GM19455 (cell line): ENCODE data around the gene SLC35E3.
"Not testable (repeated sequence)": the region's sequence is repeated elsewhere in the genome, so short reads cannot be mapped to it uniquely, and the experiment has no call there.

Experiments
- ATAC-seq: cut with Tn5 transposase; IDR thresholded peaks from one replicate; pipeline ENCODE4 v1.9.1; 2021; ENCODE audit not compliant: unreplicated experiment

The SLC35E3 gene

DNA sequence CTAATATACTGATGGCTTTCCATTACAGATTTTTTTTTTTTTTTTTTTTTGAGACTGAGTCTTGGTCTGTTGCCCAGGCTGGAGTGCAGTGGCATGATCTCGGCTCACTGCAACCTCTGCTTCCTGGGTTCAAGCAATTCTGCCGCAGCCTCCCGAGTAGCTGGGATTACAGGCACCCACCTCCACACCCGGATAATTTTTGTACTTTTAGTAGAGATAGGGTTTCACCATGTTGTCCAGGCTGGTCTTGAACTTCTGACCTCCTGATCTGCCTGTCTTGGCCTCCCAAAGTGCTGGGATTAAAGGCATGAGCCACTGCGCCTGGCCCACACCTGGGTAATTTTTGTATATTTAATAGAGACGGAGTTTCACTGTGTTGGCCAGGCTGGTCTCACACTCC, 65.6 kb downstream of the SLC35E3 start:
- ATAC-seq, result not testable (repeated sequence)

DNA sequence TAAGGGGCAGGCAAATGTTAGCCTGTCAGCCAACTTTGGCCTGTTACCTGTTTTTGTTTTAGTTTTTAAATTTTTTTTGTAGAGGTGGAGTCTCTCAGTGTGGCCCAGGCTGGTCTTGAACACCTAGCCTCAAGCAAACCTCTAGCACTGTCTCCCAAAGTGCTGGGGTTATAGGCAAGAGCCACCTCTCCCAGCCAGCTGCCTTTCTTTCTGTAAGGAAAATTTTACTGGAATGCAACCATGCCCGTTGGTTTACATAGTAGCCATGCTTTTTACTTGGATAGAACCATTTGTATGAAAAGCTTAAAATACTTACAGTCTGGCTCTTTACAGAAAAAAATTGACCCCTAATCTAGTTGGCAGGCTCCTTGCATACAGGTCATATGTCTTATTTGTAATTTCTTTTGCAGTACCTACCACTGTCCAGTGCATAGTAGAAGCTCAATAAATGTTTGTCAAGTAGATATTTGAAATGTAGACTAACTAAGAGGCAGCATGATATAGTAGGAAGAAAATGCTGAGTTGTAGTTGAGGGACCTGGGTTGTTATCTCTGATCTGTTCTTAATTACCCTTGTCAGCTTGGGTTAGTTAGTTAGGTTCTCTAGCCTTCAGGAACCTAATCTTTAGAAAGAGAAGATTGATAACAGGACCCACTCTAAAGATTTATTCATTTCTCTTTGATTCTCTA, 66.7 kb downstream of the SLC35E3 start:
- ATAC-seq, result no peak

DNA sequence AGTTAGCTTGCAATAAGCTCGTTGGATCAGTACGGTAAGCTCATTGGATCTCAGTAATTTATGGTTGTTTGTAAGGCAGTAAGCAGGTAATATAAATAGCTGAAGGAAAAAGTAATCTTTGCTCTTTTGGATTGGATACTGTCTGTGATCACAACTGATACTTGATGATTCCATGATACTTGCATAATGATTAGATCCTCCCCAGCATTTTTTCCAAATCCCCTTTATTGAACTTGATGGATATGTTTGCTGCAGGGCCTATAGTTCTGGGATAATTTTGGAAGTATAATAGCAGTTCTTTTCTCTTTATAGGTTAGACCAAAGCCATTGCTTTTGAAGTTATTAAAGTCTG, 67.2 kb downstream of the SLC35E3 start:
- no peak for ATAC-seq

DNA sequence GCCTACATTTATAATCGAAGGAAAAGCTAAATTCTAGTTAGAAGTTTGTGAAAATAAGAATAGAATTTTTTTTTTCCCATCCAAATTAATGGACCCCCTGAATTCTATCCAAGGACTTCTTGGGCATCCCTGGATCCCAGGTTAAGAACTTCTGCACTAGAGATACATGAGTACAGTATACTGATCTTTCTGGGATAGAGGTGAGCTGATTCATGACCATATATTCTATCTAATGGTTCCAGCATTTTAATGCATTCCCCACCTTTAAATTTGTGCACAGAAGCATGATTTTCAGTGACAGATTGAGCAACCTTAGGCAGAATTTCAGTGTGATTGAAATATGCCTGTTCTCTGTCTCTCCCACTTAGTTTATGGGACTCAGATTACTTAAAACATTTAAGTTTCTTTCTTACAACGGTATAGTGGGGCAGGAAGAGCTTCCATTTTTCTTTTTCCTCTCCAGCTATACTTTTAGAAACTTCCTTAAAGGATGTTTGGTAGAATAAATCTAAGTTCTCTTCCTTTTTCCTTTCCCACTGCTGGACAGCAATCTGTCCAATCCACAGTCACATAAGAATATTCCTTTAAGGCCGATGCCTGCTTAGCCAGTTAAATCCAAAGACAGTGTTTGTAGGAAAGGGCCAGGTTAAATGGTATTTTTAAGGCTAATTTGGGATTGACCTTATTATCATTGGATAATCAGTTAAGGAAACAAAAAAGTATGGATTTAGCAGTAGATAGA, 68.7 kb downstream of the SLC35E3 start:
- ATAC-seq, result no peak

DNA sequence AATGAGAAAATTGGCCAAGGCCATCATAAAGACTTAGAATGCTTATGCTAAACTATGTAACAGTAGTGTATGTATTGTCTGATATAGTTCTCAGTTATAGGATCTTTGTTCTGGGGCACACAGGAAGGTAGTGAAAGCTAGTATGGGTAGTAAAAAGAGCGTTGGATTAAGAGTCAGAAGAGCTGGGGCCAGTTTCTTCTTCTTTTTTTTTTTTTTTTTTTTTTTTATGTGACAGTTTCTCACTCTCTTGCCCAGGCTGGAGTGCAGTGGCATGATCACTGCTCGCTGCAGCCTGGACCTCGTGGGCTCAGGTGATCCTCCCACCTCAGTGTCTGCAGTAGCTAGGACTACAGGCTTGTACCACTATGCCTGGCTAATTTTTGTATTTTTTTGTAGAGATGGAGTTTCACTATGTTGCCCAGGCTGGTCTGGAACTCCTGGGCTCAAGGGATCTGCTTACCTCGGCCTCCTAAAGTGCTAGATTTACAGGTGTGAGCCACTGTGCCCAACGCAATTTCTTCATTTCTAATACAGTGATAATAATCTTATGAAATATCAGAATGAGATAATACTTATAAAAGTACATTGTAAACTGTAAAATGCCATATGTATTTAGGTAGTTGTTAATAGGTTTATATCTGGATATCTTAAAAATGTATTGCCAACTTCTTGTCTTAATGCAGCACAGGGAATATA, 69.4 kb downstream of the SLC35E3 start:
- ATAC-seq, result no peak

DNA sequence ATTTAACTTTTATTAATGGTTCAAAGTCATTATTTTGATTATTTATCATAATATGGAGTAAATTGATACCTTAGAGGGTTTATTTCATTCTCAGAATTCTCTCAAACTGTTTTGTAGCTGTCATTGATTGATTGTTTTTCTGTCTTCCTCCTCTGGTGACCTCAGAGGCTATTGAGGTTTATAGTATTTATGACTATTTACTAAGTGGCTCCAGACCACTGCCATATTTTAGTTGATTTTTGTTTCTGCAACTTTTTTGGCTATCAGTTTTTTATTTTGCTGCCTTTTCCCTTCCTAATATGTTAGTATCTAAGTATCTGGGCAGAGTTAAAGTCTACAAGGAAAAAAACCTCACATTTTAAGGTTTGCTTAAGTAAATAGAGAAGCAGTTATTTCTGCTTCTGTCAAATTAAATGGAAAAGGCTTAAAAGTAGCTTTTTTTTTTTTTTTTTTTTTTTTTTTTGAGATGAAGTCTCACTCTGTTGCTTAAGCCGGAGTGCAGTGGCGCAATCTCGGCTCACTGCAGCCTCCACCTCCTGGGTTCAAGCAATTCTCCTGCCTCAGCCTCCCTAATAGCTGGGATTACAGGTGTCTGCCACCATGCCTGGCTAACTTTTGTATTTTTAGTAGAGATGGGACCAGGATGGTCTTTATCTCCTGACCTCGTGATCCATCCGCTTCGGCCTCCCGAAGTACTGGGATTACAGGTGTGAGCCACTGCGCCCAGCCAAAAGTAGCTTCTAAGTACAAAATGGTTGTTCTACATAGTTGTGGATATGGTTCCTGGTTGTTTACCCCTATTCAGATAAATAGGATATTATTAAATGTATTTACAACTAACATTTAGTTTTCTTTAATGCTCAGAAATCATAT, 70.2 kb downstream of the SLC35E3 start:
- ATAC-seq, result no peak

DNA sequence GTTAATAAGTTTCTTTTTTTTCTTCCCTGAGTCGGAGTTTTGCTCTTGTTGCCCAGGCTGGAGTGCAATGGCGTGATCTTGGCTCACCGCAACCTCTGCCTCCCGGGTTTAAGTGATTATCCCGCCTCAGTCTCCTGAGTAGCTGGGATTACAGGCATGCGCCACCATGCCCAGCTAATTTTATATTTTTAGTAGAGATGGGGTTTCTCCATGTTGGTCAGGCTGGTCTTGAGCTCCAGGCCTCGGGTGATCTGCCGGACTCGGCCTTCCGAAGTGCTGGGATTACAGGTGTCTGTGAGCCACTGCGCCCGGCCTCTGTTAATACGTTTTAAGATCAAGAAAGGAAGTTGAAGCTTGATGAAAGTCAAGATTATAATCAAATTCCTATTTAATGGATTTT, 73.5 kb downstream of the SLC35E3 start:
- ATAC-seq, result not testable (repeated sequence)

DNA sequence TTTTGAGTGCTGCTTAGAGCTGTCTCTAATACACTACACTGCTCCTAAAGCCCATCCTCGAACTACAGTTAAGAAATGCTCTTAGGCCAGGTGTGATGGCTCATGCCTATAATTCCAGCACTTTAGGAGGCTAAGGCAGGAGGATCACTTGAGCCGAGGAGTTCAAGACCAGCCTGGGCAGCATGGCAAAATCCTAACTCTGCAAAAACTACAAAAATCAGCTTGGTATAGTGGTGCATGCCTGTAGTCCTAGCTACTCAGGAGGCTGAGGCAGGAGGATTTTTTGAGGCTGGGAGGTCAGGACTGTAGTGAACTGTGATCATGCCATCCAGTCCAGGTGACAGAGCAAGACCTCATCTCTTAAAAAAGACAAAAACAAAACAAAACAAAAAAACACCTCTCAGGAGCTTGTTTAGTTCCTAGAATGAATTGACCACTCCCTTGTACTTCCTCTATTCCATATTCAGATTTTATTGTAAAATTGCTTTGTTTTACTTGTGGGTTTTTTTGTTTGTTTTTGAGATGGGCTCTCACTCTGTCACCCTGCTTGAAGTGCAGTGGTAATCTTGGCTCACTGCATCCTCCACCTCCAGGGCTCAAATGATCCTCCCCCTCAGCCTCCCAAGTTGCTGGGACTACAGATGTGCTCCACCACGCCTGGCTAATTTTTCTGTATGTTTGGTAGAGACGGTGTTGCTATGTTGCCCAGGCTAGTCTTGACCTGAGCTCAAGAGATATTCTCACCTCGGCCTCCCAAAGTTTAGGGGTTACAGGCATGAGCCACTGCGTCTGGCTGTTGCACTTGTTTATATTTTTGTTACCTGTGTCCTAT, 75.6 kb downstream of the SLC35E3 start:
- ATAC-seq, result no peak

DNA sequence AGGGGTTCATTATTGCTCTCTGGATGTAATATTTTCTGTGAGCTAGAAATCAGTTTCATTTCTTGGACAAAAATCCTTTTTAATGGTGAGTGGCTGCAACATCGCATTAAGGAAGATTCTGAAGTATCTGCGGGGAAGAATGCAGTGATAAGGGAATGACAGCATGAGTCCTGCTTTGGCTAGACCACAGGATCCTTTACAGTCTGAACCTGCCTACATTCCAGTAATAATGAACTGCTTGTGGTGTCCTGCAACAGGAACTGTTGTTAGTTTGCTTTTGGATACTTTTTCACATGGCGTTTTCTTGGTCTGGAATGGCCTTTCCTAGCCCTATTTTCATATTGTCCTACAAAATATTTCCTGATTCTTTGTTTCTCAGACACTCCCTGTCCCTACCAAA, 77.7 kb downstream of the SLC35E3 start:
- ATAC-seq, result no peak

DNA sequence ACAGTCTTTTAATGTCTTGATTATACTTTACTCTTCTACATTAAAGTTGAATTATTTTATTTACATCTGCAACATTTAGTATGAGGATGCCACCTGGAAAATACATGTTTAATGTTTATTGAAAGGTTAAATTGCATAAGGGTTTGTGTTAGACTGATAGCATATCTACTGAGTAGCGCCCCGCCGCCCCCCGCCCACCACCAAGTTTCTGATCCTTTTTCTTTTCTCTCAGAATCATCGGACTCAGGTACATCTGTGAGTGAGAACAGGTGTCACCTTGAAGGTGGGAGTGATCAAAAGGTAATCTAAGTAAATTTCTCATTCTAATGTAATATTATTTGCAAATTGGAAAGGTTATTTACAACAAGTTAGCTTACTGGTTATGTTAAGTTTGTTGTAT, 78.2 kb downstream of the SLC35E3 start:
- no peak for ATAC-seq

DNA sequence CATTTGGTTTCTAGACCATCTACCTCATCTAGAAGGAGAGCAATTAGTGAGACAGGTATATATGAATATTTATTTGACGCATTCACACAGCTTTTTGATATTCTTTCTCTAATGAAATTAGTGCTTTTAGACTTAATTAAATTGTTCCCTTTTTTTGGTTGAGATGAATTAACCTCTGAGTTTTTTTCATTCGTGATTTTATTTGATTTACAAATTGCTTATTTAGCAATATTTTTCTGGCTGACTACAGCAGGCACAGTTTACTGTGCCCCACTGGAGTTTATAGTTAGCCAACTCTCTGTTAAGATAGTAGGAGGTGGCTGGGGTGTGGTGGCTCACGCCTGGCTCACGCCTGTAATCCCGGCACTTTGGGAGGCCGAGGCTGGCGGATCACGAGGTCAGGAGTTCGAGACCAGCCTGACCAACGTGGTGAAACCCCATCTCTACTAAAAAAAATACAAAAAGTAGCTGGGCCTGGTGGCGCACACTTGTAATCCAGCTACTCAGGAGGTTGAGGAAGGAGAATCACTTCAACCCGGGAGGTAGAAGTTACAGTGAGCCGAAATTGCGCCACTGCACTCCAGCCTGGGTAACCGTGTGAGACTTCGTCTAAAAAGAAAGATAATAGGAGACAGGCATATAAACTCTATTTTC, 78.7 kb downstream of the SLC35E3 start:
- ATAC-seq, result no peak

DNA sequence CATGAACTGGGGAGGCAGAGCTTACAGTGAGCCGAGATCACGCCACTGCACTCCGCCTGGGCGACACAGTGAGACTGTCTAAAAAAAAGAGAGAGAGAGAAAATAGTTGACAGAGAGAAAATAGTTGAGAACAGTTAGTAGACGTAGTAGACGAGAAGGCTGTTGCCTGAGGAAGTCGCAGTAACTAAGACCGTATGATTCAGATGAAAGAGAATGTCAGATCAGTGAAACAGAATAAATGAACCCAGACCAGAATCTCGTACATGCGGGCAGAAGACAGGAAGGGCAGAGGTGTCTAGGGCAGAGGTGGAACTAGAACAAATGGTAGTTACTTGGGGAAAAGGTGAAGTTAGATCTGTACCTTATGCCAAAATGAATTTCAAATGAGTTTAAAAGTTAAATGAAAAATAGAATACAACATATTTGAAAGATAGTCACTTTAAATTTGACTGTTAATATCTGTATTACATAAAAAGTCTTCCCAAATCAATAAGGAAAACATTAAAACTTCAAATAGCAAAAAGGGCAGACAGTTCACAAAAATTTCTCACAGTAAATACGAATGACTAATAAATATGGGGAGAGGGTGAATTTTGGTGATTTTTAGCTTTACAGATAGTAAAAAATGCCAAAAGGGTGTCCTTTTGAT, 79.7 kb downstream of the SLC35E3 start:
- no peak for ATAC-seq

DNA sequence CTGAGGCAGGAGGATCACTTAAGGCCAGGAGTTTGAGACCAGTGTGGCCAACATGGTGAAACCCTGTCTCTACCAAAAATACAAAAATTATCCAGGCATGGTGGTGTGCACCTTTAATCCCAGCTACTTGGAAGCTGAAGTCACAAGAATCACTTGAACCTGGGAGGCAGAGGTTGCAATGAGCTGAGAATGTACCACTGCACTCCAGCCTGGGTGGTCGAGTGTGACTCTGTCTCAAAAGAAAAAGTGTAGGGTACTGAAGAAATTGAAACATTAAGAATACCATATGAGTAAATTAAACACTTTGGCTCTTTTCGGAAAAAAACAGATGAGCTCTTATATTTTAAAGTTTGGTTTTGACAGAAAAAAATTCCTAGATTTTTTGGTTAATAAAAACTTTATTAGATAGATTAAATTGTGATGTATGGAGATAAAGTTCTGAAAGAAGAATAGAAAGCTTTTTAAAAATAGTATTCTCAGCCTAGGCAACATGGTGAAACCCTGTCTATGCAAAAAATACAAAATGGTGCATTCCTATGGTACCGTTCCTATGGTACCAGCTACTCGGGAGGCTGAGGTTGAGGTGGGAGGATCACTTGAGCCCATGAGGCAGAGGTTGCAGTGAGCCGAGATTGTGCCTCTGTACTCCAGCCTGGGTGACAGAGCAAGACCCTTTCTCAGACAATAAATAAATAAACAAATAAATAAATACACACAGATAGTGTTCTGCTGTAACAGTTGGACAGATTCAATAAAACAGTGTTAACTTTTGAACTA, 82.1 kb downstream of the SLC35E3 start:
- ATAC-seq, result no peak

DNA sequence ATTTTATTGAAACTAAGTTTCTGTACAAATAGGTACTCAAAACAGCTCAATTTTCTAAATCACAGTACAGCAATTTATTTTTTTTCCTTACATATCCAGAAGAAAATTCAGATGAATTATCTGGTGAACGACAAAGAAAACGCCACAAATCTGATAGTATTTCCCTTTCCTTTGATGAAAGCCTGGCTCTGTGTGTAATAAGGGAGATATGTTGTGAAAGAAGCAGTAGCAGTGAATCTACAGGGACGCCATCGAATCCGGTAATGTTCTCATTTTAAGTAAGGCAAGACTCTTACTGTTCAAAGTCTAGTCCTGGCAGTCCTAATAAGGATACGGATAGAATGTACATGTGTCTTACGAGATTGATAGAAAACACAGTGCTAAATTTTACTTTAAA, 82.7 kb downstream of the SLC35E3 start:
- ATAC-seq, result no peak
